ENCODE measurements around the gene LRRC28.

Gene LRRC28

GRCh38 chr15:99320374-99321215 is 69.3 kb downstream of the LRRC28 start:
- TF ChIP-seq, protein P1, sequence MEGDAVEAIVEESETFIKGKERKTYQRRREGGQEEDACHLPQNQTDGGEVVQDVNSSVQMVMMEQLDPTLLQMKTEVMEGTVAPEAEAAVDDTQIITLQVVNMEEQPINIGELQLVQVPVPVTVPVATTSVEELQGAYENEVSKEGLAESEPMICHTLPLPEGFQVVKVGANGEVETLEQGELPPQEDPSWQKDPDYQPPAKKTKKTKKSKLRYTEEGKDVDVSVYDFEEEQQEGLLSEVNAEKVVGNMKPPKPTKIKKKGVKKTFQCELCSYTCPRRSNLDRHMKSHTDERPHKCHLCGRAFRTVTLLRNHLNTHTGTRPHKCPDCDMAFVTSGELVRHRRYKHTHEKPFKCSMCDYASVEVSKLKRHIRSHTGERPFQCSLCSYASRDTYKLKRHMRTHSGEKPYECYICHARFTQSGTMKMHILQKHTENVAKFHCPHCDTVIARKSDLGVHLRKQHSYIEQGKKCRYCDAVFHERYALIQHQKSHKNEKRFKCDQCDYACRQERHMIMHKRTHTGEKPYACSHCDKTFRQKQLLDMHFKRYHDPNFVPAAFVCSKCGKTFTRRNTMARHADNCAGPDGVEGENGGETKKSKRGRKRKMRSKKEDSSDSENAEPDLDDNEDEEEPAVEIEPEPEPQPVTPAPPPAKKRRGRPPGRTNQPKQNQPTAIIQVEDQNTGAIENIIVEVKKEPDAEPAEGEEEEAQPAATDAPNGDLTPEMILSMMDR (IDR thresholded peaks at IDR 0.05; ENCODE audit: low read depth, low read length) = no peak
- DNase-seq (ENCODE audit: extremely low read depth, low read depth) = no peak

- TF ChIP-seq, protein P1 (IDR thresholded peaks at IDR 0.05; ENCODE audit: low read depth, low read length) = no peak
- no peak for DNase-seq (ENCODE audit: extremely low read depth, low read depth)
Measured at GRCh38 chr15:99321468-99321867, 70.2 kb downstream of the LRRC28 start.

GRCh38 chr15:99322643-99323405 is 71.5 kb downstream of the LRRC28 start:
- no peak for DNase-seq (ENCODE audit: extremely low read depth, low read depth)
- TF ChIP-seq, protein P1 (IDR thresholded peaks at IDR 0.05; ENCODE audit: low read depth, low read length) = no peak

- TF ChIP-seq, protein P1 (IDR thresholded peaks at IDR 0.05; ENCODE audit: low read depth, low read length) = no peak
- peak; percentile 52 for DNase-seq (ENCODE audit: extremely low read depth, low read depth)
Measured at GRCh38 chr15:99324082-99324620, 72.9 kb downstream of the LRRC28 start.

DNA sequence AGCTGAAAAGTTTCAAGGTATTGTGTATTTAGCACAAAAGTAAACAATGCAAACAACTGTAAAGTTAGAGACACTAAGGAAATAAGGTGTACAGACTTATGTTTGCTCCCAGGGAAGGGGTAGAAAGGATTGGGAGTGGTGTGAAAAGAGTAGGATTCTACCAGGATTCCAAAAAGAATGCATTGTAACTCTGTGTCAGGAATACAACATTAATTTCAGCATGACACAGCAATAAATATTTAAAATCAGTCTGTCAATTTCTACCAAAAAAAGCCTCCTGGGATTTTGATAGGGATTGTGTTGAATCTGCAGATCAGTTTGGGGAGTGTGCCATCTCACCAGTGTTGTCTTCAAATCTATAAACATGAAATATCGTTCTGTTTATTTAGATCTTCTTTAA is 73.4 kb downstream of the LRRC28 start:
- TF ChIP-seq, protein P1 (IDR thresholded peaks at IDR 0.05; ENCODE audit: low read depth, low read length) = no peak
- DNase-seq (ENCODE audit: extremely low read depth, low read depth) = no peak

DNA sequence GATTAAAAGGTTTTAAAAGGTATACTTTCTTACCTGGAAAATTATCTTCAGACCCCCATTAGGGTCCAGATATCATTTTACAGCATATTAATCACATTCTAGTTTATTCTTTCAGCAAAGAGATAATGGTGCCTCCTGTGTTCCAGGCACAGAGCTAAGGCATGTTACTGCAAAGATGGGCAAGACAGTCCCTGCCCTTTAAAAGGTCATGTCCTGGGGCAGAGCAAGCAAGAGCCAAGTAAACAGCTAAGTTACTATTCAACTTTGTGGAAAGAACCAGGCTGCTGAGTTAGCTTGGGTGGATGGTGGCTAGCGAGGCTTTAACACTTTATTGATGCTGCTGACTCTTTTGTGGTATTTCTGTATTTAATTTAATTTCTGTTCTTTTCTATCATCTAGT is 75.0 kb downstream of the LRRC28 start:
- DNase-seq (ENCODE audit: extremely low read depth, low read depth) = no peak
- TF ChIP-seq, protein P1 (IDR thresholded peaks at IDR 0.05; ENCODE audit: low read depth, low read length) = no peak

Measured in AG09319 (cell line).